Fibroblast of pulmonary artery (primary cell): Measurements from ENCODE around the gene CHRNA4.

Experiments used
- DNase-seq: peaks from one replicate; pipeline ENCODE4 v3.0.0-alpha.2; 2010; ENCODE audit warnings: low read depth
- H3K4me3 ChIP-seq: replicated peaks from 2 replicates; pipeline ENCODE4 v1.5.1; 2011; ENCODE audit warnings: low read depth, mild to moderate bottlenecking, control low read depth, low read length, moderate library complexity
- TF ChIP-seq, protein P1 (sequence below): IDR thresholded peaks from 2 replicates; pipeline ENCODE4 v1.5.1; 2011; ENCODE audit warnings: mild to moderate bottlenecking, control low read depth, low read length, inconsistent platforms; ENCODE audit errors: missing control alignments

CHRNA4 gene

DNA sequence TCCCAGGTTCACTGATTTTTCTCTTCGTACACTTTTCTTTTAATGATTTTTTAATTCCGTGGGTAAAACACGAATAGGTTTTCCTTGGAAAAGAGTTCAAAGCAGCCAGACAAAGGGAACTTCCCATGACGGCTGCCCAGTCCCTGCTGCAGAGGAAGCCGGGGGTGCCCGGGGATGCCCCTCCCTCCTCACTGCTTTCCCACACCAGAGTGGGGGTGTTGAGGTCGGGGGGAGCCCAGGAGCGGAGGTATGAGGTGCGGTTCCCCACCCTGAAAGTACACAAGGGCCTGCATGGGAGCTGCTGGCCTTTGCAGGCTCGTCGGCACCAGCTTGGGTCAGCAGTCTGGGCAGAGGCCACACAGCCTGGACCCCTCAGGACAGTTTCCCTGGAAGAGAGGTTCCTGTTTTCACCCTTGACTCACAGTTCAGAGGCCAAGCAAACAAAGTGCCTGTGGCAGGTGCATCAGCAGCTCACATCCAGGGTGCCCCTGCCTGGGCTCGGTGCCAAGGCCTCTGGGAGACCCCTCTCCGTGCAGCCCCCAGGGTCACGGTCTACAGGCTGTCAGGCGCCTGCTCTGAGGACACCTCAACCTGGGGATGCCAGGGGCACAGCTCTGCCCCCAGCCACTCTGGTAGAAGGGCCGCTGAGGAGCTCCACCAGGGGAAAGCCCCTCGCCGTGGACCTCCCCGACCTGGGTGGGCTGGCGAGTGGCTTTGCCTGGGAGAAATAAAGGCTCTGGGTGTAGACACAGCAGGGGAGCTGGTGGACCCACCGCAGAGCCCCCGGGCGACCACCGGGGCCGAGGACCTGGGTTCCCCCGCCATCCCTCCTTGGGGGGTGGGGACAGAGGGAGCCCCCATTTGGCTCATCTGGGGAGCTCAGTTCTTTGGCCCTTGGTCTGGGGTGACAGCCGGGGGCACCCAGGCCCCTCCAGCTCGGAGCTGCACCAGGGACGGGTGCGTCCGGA is 15.4 kb upstream of the CHRNA4 start:
- no peak for DNase-seq
- H3K4me3 ChIP-seq: no peak overlapping the region
- TF ChIP-seq, protein P1, sequence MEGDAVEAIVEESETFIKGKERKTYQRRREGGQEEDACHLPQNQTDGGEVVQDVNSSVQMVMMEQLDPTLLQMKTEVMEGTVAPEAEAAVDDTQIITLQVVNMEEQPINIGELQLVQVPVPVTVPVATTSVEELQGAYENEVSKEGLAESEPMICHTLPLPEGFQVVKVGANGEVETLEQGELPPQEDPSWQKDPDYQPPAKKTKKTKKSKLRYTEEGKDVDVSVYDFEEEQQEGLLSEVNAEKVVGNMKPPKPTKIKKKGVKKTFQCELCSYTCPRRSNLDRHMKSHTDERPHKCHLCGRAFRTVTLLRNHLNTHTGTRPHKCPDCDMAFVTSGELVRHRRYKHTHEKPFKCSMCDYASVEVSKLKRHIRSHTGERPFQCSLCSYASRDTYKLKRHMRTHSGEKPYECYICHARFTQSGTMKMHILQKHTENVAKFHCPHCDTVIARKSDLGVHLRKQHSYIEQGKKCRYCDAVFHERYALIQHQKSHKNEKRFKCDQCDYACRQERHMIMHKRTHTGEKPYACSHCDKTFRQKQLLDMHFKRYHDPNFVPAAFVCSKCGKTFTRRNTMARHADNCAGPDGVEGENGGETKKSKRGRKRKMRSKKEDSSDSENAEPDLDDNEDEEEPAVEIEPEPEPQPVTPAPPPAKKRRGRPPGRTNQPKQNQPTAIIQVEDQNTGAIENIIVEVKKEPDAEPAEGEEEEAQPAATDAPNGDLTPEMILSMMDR: no peak

DNA sequence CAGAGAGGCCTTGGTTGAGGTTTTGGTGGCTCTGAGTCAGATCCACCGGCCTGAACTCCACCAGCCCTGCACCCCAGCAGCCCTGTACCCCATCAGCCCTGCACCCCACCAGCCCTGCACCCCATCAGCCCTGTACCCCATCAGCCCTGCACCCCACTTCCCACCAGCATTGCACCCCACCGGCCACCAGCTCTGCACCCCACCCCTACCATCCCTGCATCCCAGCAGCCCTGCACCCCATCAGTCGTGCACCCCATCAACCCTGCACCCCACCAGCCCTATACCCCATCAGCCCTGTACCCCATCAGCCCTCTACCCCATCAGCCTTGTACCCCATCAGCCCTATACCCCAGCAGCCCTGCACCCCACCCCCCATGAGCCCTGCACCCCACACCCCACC is 14.3 kb upstream of the CHRNA4 start:
- DNase-seq: no peak
- no peak overlapping the region for H3K4me3 ChIP-seq
- TF ChIP-seq, protein P1: no peak

DNA sequence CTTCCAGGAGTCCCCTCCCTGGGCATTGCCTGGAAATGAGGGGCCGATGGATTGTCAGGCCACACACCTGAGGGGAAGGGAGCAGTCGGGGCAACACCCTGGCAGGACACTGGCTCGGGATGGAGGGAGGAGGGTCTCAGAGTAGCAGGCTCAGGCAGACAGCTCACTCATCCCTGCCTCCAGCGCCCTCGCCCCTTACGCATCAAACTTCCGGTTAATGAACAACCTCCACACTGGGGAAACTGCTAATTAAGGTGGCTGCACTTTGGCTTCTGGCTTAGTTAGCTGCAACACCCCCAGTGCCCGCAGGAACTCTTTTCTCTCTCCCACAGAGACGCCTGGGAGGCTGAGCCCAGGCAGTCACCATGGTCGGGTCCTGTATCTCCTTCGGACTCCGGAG is 13.4 kb upstream of the CHRNA4 start:
- TF ChIP-seq, protein P1: no peak
- no peak overlapping the region for H3K4me3 ChIP-seq
- no peak for DNase-seq

DNA sequence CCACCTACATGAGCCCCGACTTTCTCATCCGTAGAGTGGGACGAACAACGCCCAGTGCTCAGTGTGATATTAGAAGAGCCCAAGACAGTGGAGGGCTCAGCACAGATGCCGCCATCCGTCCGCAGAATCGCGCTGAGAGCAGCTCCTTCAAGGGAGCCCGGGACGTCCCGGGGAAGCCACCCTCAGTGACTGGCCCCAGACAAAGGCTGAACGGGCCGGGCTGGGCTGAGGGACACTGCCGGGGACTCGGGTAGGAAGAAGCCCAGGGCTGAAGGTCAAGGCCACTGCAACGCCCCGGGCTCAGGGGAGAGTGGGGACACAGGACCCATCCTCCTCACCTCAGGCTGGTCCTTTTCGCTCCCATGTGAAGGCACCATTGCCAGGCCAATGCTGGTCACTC is 12.8 kb upstream of the CHRNA4 start:
- no peak overlapping the region for H3K4me3 ChIP-seq
- DNase-seq: no peak
- TF ChIP-seq, protein P1: no peak

DNA sequence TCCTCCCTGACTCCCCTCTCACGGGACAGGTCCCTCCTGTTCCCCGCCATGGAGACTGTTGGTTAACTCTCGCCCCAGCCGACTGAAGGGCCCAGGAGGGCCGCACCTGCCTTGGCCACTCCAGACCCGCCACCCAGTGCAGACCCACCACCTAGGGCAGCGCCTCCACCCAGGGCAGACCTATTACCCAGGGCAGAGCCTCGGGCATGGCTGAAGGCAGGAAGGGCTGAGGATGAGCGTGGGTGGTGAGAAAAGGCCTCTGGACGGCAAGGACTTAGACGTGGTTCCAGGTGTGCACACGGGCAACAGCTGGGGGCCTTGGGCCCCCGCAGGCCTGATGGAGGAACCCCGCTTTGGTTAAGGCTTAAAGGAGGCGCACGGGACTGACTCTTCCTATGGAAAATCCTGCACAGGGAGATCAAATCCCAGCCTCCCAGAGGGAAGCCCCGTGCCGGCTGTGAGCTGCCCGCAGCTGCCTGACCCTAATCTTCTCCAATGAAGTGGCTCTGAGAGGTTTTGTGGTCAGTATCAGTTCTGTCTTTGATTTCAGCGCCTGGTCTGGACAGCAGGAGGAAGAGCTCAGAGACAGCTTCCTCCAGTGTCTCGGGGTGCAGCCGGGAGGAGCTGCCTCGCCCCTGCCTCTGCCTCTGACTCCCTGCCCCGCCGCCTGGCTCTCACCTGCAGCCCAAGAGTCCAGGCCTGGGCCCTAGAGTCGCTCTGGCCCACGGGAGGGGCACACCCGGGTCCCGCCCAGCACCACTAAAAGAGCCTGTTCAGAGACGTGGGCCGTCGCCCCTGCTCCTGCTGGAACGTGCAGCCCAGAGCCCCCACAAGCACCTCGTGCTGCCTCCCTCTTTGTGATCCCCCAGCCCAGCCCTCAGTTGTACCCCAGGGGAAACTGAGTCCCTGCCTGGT is 12.1 kb upstream of the CHRNA4 start:
- no peak for DNase-seq
- TF ChIP-seq, protein P1: no peak
- no peak overlapping the region for H3K4me3 ChIP-seq

DNA sequence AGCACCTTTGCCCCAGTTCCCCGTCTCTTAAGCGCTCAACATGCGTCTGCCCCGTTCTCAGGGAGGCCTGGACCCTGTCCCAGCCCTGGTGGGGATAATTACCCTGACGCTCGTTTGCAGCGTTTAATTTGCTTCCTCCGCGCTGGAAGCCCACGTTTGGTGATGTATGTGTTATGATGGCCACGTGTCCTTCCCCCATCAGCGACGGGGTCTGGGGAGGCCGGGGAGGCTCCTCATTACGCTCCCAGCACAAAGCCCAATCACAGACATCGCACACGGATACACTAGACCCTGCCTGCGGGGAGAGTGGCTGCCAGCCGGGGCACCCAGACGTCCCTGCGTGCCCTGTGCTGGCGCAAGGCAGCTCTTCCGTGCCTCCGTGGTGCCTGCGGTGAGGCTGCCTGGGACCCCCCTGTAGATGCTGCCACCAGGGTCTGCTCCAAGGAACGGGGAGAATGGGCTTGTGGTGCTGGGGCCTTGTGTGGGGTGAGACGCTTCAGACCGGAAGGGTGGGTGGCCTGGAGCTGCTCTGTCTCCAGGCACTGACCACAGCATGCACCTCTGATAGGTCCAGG is 10.2 kb upstream of the CHRNA4 start:
- TF ChIP-seq, protein P1: no peak
- no peak for DNase-seq
- no peak overlapping the region for H3K4me3 ChIP-seq
